HepG2 (cell line): ENCODE measurements around the gene ENPP1. TPM values are rescaled to one million over a fixed set of nuclear protein-coding genes. Genes with fewer than 3 reads are reported as not detected.

ENCODE experiments used
- ATF1 ChIP-seq: IDR thresholded peaks from 2 replicates; pipeline ENCODE4 v1.6.1; 2016; ENCODE audit warnings: mild to moderate bottlenecking, control low read depth
- CC2D1A ChIP-seq: sonication (generic); formaldehyde crosslinking; IDR thresholded peaks from 2 replicates; pipeline ENCODE4 v1.8.1; 2023; ENCODE audit warnings: mild to moderate bottlenecking, missing genetic modification reagents
- IRX3 ChIP-seq: sonication (generic); formaldehyde crosslinking; IDR thresholded peaks from 2 replicates; pipeline ENCODE4 v1.8.1; 2023; ENCODE audit warnings: mild to moderate bottlenecking, low read depth, missing genetic modification reagents, borderline replicate concordance
- KLF11 ChIP-seq: IDR thresholded peaks from 2 replicates; pipeline ENCODE4 v1.6.1; 2016; ENCODE audit warnings: missing compliant biosample characterization
- NFIC ChIP-seq: IDR thresholded peaks from 2 replicates; pipeline ENCODE4 v1.6.1; 2012; ENCODE audit warnings: mild to moderate bottlenecking, low read length, inconsistent platforms
- PAX8 ChIP-seq: sonication (generic); formaldehyde crosslinking; IDR thresholded peaks from 2 replicates; pipeline ENCODE4 v1.8.0; 2022; ENCODE audit warnings: mild to moderate bottlenecking, missing genetic modification reagents, borderline replicate concordance
- SSRP1 ChIP-seq: IDR thresholded peaks from 2 replicates; pipeline ENCODE4 v1.6.1; 2016; ENCODE audit warnings: control low read depth
- THAP11 ChIP-seq: IDR thresholded peaks from 2 replicates; pipeline ENCODE4 v1.6.1; 2016; ENCODE audit warnings: missing biosample characterization, missing genetic modification reagents
- ZNF251 ChIP-seq: sonication (generic); formaldehyde crosslinking; IDR thresholded peaks from 2 replicates; pipeline ENCODE4 v1.9.0; 2021; ENCODE audit warnings: mild to moderate bottlenecking, missing genetic modification reagents
- ZNF335 ChIP-seq: sonication (generic); formaldehyde crosslinking; IDR thresholded peaks from 2 replicates; pipeline ENCODE4 v1.4.0; 2020; ENCODE audit warnings: missing genetic modification reagents
- ZNF678 ChIP-seq: sonication (generic); formaldehyde crosslinking; IDR thresholded peaks from 2 replicates; pipeline ENCODE4 v1.4.0; 2020; ENCODE audit warnings: mild to moderate bottlenecking, missing genetic modification reagents
- ZSCAN31 ChIP-seq: sonication (generic); formaldehyde crosslinking; IDR thresholded peaks from 2 replicates; pipeline ENCODE4 v1.5.0; 2020; ENCODE audit warnings: low read depth, mild to moderate bottlenecking, missing genetic modification reagents
- polyA plus RNA-seq, 8 experiments: library from polyadenylated mRNA; depleted of rRNA in 3 of 8; stranded (reverse) in 7 of 8; unstranded in 1 of 8; fragments of >200 nt; fragmentation: Illumina TruSeq in 4 of 8; extraction: Trizol in 4 of 8; gene quantifications; 2 replicates each; pipeline versions ENCODE4 v1.2.1 to v1.2.3, GENCODE V29; 2011 to 2016; ENCODE audit warnings: low read depth in 4 of 8, missing spikeins in 1 of 8, mixed read lengths in 1 of 8; ENCODE audit not compliant: insufficient read depth in 1 of 8
- total RNA-seq, 5 experiments: library from RNA; depleted of rRNA; stranded (reverse); fragments of >200 nt; fragmentation: Illumina TruSeq; extraction: Trizol; gene quantifications; 2 replicates each; pipeline ENCODE4 v1.2.3, GENCODE V29; 2016; ENCODE audit warnings: low read depth in 1 of 5
- TF ChIP-seq, protein P1 (sequence below): IDR thresholded peaks from 2 replicates; pipeline ENCODE4 v1.6.1; 2016; ENCODE audit warnings: mild to moderate bottlenecking, missing biosample characterization, missing genetic modification reagents
- TF ChIP-seq, protein P2 (sequence below): sonication (generic); formaldehyde crosslinking; IDR thresholded peaks from 2 replicates; pipeline ENCODE4 v1.8.0; 2022; ENCODE audit warnings: mild to moderate bottlenecking, missing genetic modification reagents; ENCODE audit not compliant: insufficient replicate concordance
- TF ChIP-seq, protein P3 (sequence below): sonication (generic); formaldehyde crosslinking; IDR thresholded peaks from 2 replicates; pipeline ENCODE4 v1.4.0; 2020; ENCODE audit warnings: low read depth, missing genetic modification reagents
- TF ChIP-seq, protein P4 (sequence below): IDR thresholded peaks from 2 replicates; pipeline ENCODE4 v1.6.1; 2012; ENCODE audit warnings: low read length, improper control_type of control experiment
- TF ChIP-seq, protein P5 (sequence below): sonication (generic); formaldehyde crosslinking; IDR thresholded peaks from 2 replicates; pipeline ENCODE4 v1.5.0; 2020; ENCODE audit warnings: mild to moderate bottlenecking, missing genetic modification reagents

The ENPP1 gene
- total and polyA plus RNA-seq, 2 of the 13 experiments (the other 11 are each of a cell fraction or from before 2014, with no cell fraction given): 56.5 to 160 TPM

DNA sequence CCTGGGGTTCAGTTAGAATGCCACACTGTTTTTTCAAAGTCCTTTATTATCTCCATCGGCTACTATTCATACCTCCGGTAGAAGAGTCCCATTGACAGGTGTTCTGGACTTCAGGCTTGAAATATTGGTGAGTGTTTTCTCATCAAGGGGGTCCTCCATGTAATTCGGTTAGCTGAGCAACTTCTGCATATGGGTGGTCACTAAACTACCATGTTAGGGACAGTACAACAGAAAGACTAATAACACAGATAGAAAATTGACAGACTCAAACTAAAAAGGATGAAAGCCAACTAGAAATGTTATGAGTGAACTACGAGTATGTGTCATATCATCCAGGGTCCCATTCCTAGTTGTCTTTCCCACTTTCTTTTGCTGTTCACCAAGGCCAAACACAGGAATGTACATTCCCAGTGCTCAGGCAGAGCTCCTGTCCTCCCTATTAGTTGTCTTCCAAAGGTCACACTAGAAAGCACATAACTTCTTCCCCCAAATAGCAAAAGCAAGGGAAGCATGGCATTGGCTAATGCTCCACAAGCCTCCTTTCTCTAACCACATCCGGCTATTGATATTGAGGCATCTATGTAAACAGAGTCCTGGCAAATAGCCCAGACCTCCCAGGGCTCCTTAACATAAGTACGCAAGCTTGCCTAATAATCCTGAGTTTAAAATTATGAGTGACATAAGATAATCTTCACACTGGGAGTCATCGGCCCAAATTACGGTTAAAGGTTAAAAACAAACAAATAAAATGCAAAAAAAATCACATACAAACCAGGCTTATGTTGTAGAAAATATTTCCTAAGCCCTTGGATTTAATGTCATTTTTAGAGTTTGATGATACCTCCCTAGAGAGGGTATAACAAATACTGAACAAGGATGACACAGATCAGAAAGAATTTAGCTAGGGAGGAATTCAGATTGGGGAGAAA is 130.1 kb downstream of the ENPP1 start (continued):
- TF ChIP-seq, protein P1, sequence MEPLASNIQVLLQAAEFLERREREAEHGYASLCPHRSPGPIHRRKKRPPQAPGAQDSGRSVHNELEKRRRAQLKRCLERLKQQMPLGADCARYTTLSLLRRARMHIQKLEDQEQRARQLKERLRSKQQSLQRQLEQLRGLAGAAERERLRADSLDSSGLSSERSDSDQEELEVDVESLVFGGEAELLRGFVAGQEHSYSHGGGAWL (CRISPR knock-in tag): no peak
- TF ChIP-seq ZSCAN31 (peak; percentile 71; the same call in 1 of the 2 replicates), PAX8 (no peak), ZNF335 (CRISPR knock-in tag) (peak; percentile 80), ZNF678 (CRISPR knock-in tag) (no peak), THAP11 (peak; percentile 78), ATF1 (CRISPR knock-in tag) (peak; percentile 43; the same call in 1 of the 2 replicates), KLF11 (CRISPR knock-in tag) (peak; percentile 84), SSRP1 (CRISPR knock-in tag) (peak; percentile 94), CC2D1A (CRISPR knock-in tag) (peak; percentile 66; the same call in 1 of the 2 replicates), NFIC (peak; percentile 100), IRX3 (CRISPR knock-in tag) (no peak), ZNF251 (CRISPR knock-in tag) (no peak)
- TF ChIP-seq, protein P2, sequence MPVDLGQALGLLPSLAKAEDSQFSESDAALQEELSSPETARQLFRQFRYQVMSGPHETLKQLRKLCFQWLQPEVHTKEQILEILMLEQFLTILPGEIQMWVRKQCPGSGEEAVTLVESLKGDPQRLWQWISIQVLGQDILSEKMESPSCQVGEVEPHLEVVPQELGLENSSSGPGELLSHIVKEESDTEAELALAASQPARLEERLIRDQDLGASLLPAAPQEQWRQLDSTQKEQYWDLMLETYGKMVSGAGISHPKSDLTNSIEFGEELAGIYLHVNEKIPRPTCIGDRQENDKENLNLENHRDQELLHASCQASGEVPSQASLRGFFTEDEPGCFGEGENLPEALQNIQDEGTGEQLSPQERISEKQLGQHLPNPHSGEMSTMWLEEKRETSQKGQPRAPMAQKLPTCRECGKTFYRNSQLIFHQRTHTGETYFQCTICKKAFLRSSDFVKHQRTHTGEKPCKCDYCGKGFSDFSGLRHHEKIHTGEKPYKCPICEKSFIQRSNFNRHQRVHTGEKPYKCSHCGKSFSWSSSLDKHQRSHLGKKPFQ (CRISPR knock-in tag): peak; percentile 82
- TF ChIP-seq, protein P3, sequence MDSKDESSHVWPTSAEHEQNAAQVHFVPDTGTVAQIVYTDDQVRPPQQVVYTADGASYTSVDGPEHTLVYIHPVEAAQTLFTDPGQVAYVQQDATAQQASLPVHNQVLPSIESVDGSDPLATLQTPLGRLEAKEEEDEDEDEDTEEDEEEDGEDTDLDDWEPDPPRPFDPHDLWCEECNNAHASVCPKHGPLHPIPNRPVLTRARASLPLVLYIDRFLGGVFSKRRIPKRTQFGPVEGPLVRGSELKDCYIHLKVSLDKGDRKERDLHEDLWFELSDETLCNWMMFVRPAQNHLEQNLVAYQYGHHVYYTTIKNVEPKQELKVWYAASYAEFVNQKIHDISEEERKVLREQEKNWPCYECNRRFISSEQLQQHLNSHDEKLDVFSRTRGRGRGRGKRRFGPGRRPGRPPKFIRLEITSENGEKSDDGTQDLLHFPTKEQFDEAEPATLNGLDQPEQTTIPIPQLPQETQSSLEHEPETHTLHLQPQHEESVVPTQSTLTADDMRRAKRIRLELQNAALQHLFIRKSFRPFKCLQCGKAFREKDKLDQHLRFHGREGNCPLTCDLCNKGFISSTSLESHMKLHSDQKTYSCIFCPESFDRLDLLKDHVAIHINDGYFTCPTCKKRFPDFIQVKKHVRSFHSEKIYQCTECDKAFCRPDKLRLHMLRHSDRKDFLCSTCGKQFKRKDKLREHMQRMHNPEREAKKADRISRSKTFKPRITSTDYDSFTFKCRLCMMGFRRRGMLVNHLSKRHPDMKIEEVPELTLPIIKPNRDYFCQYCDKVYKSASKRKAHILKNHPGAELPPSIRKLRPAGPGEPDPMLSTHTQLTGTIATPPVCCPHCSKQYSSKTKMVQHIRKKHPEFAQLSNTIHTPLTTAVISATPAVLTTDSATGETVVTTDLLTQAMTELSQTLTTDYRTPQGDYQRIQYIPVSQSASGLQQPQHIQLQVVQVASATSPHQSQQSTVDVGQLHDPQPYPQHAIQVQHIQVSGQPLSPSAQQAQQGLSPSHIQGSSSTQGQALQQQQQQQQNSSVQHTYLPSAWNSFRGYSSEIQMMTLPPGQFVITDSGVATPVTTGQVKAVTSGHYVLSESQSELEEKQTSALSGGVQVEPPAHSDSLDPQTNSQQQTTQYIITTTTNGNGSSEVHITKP (CRISPR knock-in tag): peak; percentile 63; the same call in 1 of the 2 replicates
- TF ChIP-seq, protein P4, sequence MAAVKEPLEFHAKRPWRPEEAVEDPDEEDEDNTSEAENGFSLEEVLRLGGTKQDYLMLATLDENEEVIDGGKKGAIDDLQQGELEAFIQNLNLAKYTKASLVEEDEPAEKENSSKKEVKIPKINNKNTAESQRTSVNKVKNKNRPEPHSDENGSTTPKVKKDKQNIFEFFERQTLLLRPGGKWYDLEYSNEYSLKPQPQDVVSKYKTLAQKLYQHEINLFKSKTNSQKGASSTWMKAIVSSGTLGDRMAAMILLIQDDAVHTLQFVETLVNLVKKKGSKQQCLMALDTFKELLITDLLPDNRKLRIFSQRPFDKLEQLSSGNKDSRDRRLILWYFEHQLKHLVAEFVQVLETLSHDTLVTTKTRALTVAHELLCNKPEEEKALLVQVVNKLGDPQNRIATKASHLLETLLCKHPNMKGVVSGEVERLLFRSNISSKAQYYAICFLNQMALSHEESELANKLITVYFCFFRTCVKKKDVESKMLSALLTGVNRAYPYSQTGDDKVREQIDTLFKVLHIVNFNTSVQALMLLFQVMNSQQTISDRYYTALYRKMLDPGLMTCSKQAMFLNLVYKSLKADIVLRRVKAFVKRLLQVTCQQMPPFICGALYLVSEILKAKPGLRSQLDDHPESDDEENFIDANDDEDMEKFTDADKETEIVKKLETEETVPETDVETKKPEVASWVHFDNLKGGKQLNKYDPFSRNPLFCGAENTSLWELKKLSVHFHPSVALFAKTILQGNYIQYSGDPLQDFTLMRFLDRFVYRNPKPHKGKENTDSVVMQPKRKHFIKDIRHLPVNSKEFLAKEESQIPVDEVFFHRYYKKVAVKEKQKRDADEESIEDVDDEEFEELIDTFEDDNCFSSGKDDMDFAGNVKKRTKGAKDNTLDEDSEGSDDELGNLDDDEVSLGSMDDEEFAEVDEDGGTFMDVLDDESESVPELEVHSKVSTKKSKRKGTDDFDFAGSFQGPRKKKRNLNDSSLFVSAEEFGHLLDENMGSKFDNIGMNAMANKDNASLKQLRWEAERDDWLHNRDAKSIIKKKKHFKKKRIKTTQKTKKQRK: no peak
- TF ChIP-seq, protein P5, sequence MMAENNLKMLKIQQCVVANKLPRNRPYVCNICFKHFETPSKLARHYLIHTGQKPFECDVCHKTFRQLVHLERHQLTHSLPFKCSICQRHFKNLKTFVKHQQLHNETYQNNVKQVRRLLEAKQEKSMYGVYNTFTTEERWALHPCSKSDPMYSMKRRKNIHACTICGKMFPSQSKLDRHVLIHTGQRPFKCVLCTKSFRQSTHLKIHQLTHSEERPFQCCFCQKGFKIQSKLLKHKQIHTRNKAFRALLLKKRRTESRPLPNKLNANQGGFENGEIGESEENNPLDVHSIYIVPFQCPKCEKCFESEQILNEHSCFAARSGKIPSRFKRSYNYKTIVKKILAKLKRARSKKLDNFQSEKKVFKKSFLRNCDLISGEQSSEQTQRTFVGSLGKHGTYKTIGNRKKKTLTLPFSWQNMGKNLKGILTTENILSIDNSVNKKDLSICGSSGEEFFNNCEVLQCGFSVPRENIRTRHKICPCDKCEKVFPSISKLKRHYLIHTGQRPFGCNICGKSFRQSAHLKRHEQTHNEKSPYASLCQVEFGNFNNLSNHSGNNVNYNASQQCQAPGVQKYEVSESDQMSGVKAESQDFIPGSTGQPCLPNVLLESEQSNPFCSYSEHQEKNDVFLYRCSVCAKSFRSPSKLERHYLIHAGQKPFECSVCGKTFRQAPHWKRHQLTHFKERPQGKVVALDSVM (CRISPR knock-in tag): no peak
